NCI-H748 treated with DMSO at 0.1 percent for 48 hours (cell line): ENCODE data around the gene C1QC.

Experiments used
- DNase-seq: peaks from one replicate; lab custom pipeline; 2025; lab: John Stamatoyannopoulos, UW

The C1QC gene

DNA sequence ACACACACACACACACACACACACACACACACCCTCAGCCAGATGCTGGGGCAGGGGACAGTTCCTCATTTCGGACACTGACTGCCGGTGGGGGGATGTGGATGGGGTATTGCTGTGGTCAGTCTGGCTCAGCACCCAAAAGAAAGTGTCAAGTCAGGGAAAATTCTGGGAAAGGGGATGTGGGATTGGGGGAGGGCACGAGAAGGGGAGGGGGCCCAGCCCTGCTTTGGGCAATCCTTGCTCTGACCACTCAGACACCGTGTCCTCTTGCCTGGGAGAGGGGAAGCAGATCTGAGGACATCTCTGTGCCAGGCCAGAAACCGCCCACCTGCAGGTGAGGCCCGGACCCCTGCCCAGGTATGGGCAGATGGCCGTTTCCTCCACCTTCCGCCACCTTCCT, at the start of gene C1QC:
C1QC (plus strand) TSS at position 253 of the 400 bp plus-strand sequence. CDS start 391 bp downstream, outside the sequence.
- DNase-seq, result no peak

- no peak for DNase-seq
Observed at GRCh38 chr1:22594396-22594795, 49.0 kb upstream of the C1QC start.

DNA sequence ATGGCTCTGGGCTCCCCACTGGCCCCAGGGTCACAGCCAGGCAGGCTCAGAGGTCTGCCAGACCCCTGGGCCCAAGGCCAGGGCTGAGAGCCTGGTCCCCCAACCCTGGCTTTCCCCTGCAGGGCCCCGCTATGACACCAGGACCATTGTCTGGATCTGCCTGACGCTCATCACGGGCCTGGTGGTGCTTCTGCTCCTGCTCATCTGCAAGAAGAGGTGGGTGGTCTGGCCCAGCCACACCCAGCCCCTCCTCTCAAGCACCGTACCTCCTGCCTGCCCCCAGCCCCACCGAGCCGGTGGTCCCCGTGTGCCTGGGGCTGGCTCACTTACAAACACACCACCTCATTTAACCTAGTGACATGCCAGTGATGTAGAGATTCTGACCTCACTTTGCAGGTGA, 48.3 kb upstream of the C1QC start:
- DNase-seq, result no peak

- DNase-seq, result no peak
Observed at GRCh38 chr1:22597301-22597965, 46.0 kb upstream of the C1QC start.

GRCh38 chr1:22597996-22598395, 45.4 kb upstream of the C1QC start:
- no peak for DNase-seq

DNA sequence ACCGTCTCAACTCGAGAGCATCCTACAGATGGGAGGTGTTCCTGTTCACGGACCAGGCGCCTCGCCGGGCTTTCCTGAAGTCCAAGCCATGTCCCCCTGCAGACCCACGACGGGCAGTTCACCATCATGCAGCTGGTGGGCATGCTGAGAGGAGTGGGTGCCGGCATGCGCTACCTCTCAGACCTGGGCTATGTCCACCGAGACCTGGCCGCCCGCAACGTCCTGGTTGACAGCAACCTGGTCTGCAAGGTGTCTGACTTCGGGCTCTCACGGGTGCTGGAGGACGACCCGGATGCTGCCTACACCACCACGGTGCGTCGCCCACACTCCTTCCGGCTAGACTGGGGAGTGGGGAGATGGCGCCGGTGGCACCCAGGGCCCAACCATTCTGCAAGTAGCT, 44.7 kb upstream of the C1QC start:
- no peak for DNase-seq

GRCh38 chr1:22600071-22600816, 43.2 kb upstream of the C1QC start:
- DNase-seq, result no peak

DNA sequence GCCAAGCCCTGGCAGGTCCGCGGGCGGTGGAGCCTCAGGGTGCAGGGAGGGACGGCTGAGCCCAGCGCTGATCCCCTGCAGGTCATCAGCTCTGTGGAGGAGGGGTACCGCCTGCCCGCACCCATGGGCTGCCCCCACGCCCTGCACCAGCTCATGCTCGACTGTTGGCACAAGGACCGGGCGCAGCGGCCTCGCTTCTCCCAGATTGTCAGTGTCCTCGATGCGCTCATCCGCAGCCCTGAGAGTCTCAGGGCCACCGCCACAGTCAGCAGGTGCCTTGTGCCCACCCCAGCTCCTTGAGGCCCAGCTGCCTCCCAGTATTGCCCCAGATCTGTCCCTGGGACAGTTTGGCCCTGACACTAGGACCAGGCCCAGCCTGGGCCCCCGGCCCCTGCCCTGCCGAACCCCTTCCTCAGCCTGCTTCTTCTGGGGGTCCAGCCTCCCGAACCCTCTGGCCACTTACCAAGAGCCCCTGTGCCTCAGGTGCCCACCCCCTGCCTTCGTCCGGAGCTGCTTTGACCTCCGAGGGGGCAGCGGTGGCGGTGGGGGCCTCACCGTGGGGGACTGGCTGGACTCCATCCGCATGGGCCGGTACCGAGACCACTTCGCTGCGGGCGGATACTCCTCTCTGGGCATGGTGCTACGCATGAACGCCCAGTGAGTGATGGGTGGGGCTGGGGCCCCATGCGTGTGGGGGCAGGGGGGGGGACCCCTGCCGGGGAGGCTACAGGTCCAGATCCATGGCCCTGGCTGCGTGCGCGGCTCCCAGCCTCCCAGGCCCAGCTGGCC, 42.4 kb upstream of the C1QC start:
- no peak for DNase-seq

DNA sequence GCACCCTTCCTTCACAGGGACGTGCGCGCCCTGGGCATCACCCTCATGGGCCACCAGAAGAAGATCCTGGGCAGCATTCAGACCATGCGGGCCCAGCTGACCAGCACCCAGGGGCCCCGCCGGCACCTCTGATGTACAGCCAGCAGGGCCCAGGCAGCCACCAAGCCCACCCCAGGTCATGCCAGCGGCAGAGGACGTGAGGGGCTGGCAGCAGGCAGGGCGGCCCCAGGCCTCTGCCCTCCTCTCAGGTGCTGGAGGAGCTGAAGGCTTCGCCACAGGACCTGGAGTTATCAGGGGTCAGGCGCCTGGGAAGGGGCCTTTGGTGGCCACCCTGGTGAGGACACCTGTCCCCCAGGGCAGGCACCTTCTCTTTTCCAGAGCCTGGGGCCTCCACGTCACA, 41.8 kb upstream of the C1QC start:
- no peak for DNase-seq

- no peak for DNase-seq
Observed at GRCh38 chr1:22602060-22602740, 41.2 kb upstream of the C1QC start.

- no peak for DNase-seq
Observed at GRCh38 chr1:22606161-22606560, 37.3 kb upstream of the C1QC start.

- no peak for DNase-seq
Observed at GRCh38 chr1:22607154-22607553, 36.3 kb upstream of the C1QC start.

DNA sequence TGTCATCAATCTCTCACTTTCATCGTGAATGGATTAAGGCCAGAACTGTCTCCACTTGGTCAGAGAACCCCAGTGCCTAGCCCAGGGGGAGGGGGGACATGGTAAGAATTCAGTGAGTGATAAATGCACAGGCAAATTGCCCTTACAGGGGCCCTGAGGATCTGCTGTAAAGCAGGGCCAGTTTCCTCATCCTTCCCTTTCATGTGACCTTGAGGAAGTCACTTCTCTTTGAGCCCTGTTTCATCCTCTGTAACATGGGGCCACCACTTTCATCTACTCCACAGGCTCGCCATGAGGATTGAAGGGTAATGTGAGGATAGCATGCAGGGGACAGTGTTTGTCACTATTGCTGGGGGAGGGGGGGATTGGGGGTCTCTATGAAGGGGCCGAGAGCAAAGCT, 35.1 kb upstream of the C1QC start:
- DNase-seq, result no peak

GRCh38 chr1:22609291-22609690, 34.1 kb upstream of the C1QC start:
- peak; percentile 33 for DNase-seq

DNA sequence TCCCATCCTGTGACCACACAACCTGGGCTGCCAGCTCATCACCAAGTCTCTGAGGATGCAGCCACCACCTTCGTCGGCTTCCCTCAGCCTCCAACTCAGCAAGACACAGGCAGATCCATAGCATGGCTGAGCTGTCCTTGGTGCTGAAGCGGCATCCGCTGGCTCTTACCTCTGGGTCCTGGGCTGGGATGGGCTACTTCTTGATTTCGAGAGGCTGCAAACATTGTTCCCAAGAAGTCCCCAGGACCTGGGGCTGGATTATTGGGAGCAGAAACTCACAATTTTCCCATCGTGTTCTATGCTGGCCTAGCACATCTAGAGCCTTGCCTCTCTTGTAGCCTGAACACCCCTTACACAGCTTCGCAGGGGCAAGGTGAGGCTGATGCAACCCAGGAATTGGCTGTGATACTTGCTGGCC, 31.9 kb upstream of the C1QC start:
- no peak for DNase-seq

- peak; percentile 6 for DNase-seq
Observed at GRCh38 chr1:22612671-22613571, 30.5 kb upstream of the C1QC start.

- no peak for DNase-seq
Observed at GRCh38 chr1:22613572-22613918, 29.9 kb upstream of the C1QC start.

DNA sequence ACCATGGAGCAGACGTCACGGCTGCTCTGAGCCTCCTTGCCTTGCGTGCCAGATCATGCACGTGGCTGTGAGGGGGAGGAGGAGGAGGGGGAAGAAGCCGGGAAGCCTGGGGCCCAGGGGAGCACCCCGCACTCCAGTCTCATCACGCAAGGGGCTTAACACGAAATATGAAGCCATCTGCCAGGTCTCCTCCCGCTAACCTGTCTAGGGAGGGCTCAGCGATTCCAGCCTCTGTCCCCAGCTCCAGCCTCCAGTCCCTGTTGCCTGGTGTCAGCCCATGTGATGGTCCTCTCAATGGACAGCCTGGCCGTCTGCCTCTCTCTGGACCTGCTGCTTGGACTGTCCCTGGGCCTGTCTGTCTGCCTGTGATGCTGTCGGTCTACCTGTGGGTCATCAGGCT, 29.5 kb upstream of the C1QC start:
- no peak for DNase-seq

DNA sequence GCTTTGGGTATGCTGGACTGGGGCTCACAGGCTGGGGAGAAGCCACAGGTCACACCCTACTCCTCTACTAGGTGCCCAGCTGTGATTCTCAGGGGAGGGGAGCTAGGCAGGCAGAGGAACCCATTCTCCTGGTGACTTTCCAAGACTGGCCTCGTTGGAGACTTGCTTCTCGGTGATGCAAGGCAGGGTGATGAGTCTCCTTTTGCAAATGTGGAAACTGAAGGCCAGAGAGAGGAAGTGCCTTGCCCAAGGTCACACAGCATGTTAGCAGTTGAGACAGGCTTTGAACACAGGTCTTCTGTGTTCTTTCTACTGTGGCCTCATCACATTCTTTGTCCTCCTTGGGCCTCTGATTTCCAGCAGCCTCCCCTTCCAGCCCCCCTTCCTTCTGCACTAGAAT, 27.5 kb upstream of the C1QC start:
- no peak for DNase-seq

DNA sequence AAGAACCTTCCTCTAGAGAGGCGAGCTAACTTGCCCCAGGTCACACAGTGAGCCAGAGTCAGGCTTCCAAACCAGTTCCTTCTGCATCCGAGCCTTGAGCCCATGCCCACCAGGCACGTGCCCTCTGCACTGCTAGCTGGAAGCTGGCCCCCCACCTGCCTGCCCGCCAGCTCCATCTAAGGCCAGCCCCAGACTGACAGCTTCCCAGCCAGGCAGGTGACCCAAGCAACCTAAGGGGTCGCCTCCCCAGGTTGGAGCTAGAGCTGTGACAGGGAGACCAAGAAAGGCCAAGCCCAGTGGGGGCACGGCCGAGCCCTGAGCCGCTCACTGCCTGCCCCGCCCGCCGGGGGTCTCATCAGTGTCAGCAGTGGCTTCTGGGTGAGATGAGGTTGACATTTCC, 26.9 kb upstream of the C1QC start:
- DNase-seq, result no peak

DNA sequence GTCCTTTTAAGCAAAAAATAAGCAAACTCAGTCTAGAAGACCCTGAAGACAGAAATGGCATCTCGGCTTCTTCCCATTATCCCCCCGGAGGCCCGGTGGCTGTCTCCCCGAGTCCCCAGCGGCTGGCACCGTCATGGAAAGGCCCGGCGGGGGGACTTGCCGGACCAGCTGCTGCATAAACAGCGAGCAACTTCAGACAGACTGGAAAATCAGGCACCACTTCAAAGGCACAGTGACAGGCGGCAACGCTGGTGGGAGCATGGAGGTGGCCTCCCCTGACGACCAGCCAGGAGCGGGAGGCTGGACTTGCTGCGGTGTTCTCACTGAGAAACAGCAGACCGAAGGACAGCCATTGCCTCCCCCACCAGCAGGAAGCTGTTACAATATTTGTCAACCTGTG, 25.4 kb upstream of the C1QC start:
- DNase-seq, result no peak
